Mucosa of descending colon (tissue), 3 donors: ENCODE measurements around the gene OR1S1. TPM values are rescaled to one million over a fixed set of nuclear protein-coding genes. Genes with fewer than 3 reads are reported as not detected.

Experiments used
- ATAC-seq: fragments of 200-7000 bp; cut with Tn5 transposase; one replicate; pipeline ENCODE4 v1.9.1; 2020; ENCODE audit warnings: mild to moderate bottlenecking, moderate library complexity
- DNase-seq, 3 donors: peaks; one replicate each; pipeline ENCODE4 v3.0.0-alpha.2; 2020
- H3K36me3 ChIP-seq: fragments of 200-600 bp; one replicate; pipeline ENCODE4 v1.8.0; 2021; ENCODE audit warnings: low read depth, mild to moderate bottlenecking
- H3K4me1 ChIP-seq: fragments of 200-600 bp; one replicate; pipeline ENCODE4 v1.8.0; 2021; ENCODE audit warnings: low read depth, mild to moderate bottlenecking
- H3K4me3 ChIP-seq: fragments of 200-600 bp; one replicate; pipeline ENCODE4 v1.8.0; 2021; ENCODE audit warnings: mild to moderate bottlenecking
- H3K9me3 ChIP-seq: fragments of 200-600 bp; one replicate; pipeline ENCODE4 v1.8.0; 2021; ENCODE audit warnings: mild to moderate bottlenecking
- CTCF ChIP-seq: fragments of 200-600 bp; IDR thresholded peaks from one replicate; pipeline ENCODE4 v1.8.0; 2022; ENCODE audit warnings: antibody characterized with exemption, mild to moderate bottlenecking
- intact Hi-C, 2 donors: fragments of 100-400 bp; cut with DNase I in 1 of 2; cut with micrococcal nuclease in 1 of 2; formaldehyde crosslinking; loops; one replicate each; pipeline versions ENCODE4 v1.11.0 to v1.11.1; 2022; cut with DNase I, micrococcal nuclease
- total RNA-seq, 3 donors: library from RNA; stranded (reverse); fragmentation: NEBNext Ultra II Directional in 2 of 3; extraction: Animal tissue kit (Norgen Biotek cat#: 25700) in 2 of 3; gene quantifications; one replicate each; pipeline versions ENCODE4 v1.2.1 to v1.2.4, GENCODE V29; 2021 to 2023
- donor health status: DM: no; HTN: no; CAD: no; lungs with moderate emphysema.
- donor health status: DM: no; HTN: no; CAD: no.
- donor health status: DM: no; HTN: yes; CAD: no.

Gene OR1S1
- total RNA-seq, 3 donors from 2014 or later: not detected

- no peak for ATAC-seq
- H3K36me3 ChIP-seq: no peaks in the 10 kb centered on the region
- H3K4me3 ChIP-seq: no peak overlapping the region
- DNase-seq: no peak
- H3K4me1 ChIP-seq: no peaks in the 10 kb centered on the region
- peaks cover 2% of the 10 kb centered on the region for H3K9me3 ChIP-seq
- TF ChIP-seq CTCF: no peak
- intact Hi-C loops: no loop called here
Observed at GRCh38 chr11:58254936-58255335, 42.4 kb downstream of the OR1S1 start.

- no peak for TF ChIP-seq CTCF
- Histone ChIP-seq H3K4me3 (no peak overlapping the region), H3K4me1 (no peaks in the 10 kb centered on the region), H3K36me3 (no peaks in the 10 kb centered on the region), H3K9me3 (no peaks in the 10 kb centered on the region)
- DNase-seq (no peak), ATAC-seq (no peak)
- intact Hi-C loops: no loop called here
Observed at GRCh38 chr11:58259983-58260382, 47.5 kb downstream of the OR1S1 start.

Other genes starting within 250 kb of the OR1S1 start
- not detected for gene OR9Q1, start 188.8 kb upstream of the OR1S1 start, total RNA-seq
- not detected for gene OR6Q1, start 181.8 kb upstream of the OR1S1 start, total RNA-seq
- gene OR9I1, start 87.2 kb upstream of the OR1S1 start, total RNA-seq: not detected
- gene OR9Q2, start 23.6 kb upstream of the OR1S1 start, total RNA-seq: not detected
- not detected for gene OR1S2, start 8.6 kb upstream of the OR1S1 start, total RNA-seq
- gene OR10Q1, start 16.2 kb downstream of the OR1S1 start, total RNA-seq: not detected
- not detected for gene OR10W1, start 55.5 kb downstream of the OR1S1 start, total RNA-seq
- not detected for gene OR5B17, start 146.3 kb downstream of the OR1S1 start, total RNA-seq
- not detected for gene OR5B3, start 194.2 kb downstream of the OR1S1 start, total RNA-seq
- not detected for gene OR5B2, start 215.4 kb downstream of the OR1S1 start, total RNA-seq
- not detected for gene OR5B12, start 229.5 kb downstream of the OR1S1 start, total RNA-seq